Hepatocyte (in vitro differentiated cells): Measurements from ENCODE around the gene SKAP2.

Experiments
- EZH2 ChIP-seq: fragments of 200-600 bp; sonication (generic); IDR thresholded peaks from 2 replicates; pipeline ENCODE4 v1.6.1; 2016; ENCODE audit warnings: antibody characterized with exemption, mild to moderate bottlenecking, borderline replicate concordance
- TF ChIP-seq, protein P1 (sequence below): fragments of 200-600 bp; sonication (generic); IDR thresholded peaks from 2 replicates; pipeline ENCODE4 v1.5.1; 2016; ENCODE audit warnings: antibody characterized with exemption, mild to moderate bottlenecking; ENCODE audit not compliant: poor library complexity

DNA sequence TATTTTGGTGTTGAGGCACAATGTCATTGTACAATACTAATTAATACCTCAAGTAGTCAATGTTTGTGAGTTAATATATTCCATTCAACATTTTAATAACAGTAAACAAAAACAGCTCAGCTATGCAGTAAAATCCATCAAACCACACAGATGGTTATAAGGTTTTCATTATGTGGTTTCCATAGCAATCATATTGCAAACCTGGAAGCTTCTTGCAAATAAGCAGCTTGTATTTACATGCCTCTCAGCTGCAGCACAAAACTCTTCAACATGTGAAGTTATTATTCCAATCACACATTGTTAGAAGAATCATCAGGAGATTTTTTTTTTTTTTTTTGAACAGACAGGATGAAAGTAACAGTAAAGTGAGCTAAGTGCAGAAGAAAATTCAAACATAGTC is 170.2 kb downstream of the SKAP2 start:
- TF ChIP-seq, protein P1, sequence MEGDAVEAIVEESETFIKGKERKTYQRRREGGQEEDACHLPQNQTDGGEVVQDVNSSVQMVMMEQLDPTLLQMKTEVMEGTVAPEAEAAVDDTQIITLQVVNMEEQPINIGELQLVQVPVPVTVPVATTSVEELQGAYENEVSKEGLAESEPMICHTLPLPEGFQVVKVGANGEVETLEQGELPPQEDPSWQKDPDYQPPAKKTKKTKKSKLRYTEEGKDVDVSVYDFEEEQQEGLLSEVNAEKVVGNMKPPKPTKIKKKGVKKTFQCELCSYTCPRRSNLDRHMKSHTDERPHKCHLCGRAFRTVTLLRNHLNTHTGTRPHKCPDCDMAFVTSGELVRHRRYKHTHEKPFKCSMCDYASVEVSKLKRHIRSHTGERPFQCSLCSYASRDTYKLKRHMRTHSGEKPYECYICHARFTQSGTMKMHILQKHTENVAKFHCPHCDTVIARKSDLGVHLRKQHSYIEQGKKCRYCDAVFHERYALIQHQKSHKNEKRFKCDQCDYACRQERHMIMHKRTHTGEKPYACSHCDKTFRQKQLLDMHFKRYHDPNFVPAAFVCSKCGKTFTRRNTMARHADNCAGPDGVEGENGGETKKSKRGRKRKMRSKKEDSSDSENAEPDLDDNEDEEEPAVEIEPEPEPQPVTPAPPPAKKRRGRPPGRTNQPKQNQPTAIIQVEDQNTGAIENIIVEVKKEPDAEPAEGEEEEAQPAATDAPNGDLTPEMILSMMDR: no peak
- no peak for TF ChIP-seq EZH2
